Fibroblast of mammary gland (primary cell): ENCODE measurements around the gene TMEM53.

ENCODE experiments used
- DNase-seq: peaks from one replicate; pipeline ENCODE4 v3.0.0-alpha.2; 2010; ENCODE audit warnings: low read depth
- H3K4me3 ChIP-seq: 2 replicates; pipeline ENCODE4 v1.5.1; 2011; ENCODE audit warnings: low read depth, mild to moderate bottlenecking, low read length, moderate library complexity; ENCODE audit not compliant: control insufficient read depth
- TF ChIP-seq, protein P1 (sequence below): conservative IDR thresholded peaks from 2 replicates; pipeline ENCODE4 v1.5.1; 2011; ENCODE audit warnings: low read depth, low read length, inconsistent platforms; ENCODE audit not compliant: control insufficient read depth, insufficient read depth

TMEM53 gene

DNA sequence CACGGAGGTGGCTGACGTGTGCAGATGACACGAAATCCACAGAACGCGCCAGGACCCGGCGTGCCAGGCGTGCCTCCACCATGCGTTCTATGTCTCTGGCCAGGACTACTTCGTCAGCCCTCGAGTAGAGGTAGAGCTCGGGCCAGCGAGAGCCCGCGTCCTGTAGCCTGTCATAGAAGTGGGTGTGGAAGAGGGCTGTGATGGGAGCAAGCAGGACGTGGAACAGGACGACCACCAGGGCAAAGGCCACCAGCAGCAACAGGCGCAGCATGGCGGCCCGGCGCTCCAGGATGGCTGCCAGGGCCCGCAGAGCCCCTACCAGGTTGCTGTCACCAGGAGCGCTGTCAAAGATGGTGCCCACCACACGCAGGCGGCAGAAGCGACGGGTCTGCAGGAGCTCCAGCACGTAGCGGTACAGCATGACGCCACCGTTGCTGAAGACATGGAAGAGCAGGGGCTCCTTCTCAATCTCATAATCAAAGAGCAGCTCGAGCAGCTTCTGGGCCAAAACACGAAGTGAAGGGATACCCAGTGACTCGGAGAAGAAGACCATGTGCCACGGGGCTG lies 19.6 kb downstream of the TMEM53 start:
- TF ChIP-seq, protein P1, sequence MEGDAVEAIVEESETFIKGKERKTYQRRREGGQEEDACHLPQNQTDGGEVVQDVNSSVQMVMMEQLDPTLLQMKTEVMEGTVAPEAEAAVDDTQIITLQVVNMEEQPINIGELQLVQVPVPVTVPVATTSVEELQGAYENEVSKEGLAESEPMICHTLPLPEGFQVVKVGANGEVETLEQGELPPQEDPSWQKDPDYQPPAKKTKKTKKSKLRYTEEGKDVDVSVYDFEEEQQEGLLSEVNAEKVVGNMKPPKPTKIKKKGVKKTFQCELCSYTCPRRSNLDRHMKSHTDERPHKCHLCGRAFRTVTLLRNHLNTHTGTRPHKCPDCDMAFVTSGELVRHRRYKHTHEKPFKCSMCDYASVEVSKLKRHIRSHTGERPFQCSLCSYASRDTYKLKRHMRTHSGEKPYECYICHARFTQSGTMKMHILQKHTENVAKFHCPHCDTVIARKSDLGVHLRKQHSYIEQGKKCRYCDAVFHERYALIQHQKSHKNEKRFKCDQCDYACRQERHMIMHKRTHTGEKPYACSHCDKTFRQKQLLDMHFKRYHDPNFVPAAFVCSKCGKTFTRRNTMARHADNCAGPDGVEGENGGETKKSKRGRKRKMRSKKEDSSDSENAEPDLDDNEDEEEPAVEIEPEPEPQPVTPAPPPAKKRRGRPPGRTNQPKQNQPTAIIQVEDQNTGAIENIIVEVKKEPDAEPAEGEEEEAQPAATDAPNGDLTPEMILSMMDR, result no peak
- no peak for DNase-seq
- H3K4me3 ChIP-seq, result no peak overlapping the region

DNA sequence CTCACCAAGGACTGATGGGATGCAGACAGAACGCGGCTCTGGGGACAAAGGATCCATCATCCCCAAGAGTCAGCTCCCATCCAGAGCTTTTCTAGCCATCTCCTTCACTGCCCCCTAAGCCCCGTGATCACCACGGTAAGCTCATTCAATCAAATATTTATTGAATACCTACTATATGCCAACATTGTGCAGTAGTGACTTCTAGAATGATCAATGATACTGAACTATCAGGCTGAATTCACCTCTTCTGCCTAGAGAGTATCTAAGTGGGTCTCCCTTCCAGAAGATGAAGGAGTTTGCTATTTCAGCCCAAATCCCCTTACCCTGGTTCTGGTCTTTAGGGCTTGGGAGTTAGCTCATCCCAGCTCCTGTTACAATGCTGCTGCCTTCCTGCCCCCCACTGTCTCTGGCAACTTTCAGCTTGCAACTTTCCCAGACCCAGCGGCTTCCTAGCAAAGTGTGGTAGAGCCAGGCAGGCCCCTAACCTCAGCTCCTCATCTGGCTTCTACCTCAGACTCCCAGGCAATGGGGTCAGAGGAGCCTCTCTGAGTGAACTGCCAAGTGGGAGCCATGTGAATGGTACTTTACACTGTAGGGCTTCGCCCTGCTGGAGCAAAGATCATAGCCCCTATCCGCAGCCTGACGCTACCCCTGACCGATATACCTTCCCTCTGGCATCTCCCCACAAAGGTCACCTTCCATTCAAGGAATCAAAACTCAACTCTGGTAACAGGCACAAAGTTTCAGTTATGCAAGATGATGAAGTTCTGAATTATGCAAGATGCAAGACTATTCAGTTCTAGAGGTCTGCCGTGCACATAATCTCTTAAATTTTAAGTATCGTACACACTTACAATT lies 20.9 kb downstream of the TMEM53 start:
- TF ChIP-seq, protein P1, result no peak
- DNase-seq, result no peak
- H3K4me3 ChIP-seq, result no peak overlapping the region

GRCh38 chr1:44652445-44653106 lies 21.7 kb downstream of the TMEM53 start:
- H3K4me3 ChIP-seq, result no peak overlapping the region
- TF ChIP-seq, protein P1, result peak; percentile 97

DNA sequence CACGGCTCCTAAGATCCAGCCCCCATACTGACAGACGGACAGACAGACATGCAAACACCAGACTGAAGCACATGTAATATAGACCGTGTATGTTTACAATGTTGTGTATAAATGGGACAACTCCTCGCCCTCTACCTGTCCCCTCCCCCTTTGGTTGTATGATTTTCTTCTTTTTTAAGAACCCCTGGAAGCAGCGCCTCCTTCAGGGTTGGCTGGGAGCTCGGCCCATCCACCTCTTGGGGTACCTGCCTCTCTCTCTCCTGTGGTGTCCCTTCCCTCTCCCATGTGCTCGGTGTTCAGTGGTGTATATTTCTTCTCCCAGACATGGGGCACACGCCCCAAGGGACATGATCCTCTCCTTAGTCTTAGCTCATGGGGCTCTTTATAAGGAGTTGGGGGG lies 23.2 kb downstream of the TMEM53 start:
- TF ChIP-seq, protein P1, result no peak
- no peak for DNase-seq
- no peak overlapping the region for H3K4me3 ChIP-seq

More at GRCh38 chr1:44652445-44653106, 21.7 kb downstream of the TMEM53 start:
- DNase-seq, result peak; percentile 61

DNA sequence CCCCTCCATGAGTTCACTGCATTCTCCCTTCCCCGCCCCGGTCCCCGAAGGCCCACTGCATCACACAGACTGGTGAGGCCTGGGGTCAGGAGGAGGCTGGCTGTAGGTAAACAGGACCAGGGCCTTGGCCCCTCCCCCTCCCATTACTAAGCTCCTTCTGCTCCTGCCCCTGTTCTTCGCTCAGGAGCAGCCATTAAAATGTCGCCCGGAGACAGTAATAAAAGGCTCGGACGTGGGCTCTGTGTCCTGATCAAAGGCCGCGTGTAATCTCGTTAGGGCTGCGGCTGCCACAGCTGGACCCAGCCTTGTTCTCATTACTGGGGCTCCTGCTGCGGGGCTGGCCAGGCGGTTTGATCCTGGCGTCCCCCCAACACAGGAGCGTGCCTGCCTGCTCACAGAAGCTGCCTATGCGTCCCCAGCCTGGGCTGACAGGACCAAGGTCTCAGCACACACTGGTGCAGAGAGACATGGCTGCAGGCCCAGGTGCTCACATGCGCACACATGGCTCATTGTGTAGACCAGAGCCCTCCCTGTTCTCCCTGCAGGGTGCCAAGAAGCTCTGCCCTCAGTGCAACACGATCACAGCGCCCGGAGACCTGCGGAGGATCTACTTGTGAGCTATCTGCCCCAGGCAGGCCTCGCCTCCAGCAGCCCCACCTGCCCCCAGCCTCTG lies 24.0 kb downstream of the TMEM53 start:
- no peak for DNase-seq
- TF ChIP-seq, protein P1, result no peak
- H3K4me3 ChIP-seq, result no peak overlapping the region

DNA sequence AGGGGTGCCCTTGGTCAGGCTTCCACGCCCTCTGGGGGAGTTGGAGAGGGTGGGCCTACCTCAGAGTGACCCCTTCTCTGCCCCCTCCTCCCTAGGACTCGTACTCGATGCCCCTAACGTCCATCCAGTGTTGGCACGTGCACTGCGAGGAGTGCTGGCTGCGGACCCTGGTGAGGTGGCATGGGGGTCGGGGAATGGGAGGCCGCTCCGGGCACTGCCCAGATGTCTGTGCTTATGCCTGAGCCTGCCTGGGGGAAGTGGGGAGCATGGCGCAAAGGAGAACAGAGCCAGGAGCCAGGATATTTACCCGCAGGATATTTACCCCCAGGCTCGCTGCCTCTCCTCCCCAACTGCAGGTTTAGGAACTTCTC lies 24.5 kb downstream of the TMEM53 start:
- no peak for DNase-seq
- H3K4me3 ChIP-seq, result no peak overlapping the region
- TF ChIP-seq, protein P1, result no peak
